GM10266 (cell line): ENCODE results near the gene PLEKHG7.
A peak's percentile ranks its signal among the peaks of the same experiment; 100 is the strongest.
"Not testable (repeated sequence)": the region's sequence is repeated elsewhere in the genome, so short reads cannot be mapped to it uniquely, and the experiment has no call there.

Source experiments
- DNase-seq: peaks from one replicate; pipeline ENCODE4 v3.0.0; 2012; ENCODE audit errors: extremely low spot score
- TF ChIP-seq, protein P1 (sequence below): IDR thresholded peaks from 2 replicates; pipeline ENCODE4 v1.5.1; 2012; ENCODE audit warnings: mild to moderate bottlenecking, low read depth; ENCODE audit not compliant: control insufficient read depth, insufficient read depth; ENCODE audit errors: missing control alignments

Gene PLEKHG7, protein sequence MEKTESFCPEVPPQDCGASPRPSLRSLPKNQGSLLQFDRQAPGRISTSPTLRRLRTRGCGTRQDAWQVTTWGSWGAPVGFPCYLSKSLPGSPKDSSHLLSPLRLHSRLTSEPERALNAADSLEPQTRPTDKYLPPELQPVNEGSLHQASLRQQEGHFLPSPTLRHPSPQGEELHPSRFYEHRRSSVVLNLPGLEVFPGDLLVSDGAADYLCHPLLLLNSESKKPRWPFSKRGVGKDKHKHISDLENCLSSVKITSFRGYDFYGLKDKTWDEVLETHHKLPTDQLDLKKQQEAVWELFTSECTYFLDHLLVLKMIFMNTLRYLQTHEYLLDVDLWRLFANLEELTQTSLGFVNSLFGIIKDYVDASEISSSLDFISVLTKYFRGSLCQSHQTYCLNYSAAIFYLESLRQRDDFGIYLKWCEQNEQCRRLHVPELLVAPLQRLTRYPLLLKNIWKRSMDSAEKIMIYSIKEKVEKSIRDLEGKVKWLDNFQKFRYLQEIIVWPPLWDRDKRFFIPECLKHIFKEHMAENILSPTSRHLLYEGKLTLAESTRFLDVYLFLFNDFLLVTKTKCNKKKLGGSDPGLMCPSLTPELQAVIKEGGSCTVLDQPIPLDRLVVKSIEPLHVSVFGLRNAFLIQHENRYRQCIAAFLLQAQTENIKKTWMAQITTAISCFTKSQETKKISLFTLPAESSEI

DNA sequence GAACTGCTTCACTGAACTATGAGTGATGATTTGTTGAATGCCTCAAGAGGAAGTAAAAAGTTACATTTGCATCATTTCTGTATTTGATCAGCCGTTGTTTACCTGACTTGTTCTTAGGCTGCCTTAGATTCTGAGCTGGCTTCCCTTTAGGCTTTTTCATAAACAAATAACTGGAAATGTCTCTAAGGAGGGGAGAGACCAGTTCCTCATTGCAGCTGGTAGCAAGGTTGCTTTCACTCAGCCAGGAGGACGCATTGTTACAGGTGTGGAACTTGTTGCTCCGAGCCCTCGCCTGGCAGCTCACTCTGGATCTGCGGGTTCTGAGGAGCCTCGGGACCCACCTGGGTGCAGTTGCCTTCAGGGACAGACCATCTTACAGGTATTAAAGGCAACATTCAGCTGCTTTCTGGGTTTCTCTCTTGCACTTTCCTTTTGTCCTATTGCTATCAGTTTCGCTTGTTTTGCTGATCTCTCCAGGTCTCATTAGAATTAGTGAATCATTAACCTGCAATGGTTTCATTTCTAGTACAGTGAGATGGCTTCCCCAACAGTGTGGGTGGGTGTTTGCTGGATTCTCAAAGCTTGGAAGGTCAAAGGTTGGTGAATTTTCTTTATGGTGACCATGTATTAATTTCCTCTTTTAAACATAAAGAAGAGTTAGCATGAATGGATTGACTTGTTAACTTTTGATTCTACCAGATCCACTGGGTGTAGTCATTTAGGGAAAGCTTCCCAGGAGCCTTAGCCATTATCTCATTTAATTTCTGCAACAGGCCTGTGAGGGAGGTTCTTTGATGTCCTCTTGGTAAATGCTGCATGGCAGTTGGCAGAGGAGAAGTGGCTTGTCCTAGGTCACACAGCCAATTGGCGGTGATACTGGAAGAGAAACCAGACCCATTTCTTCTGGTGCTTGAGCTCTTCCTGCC lies at the start of gene PLEKHG7:
PLEKHG7 (plus strand) TSS at position 236 of the 926 bp plus-strand sequence. CDS start 3,643 bp downstream, outside the sequence.
- TF ChIP-seq, protein P1, sequence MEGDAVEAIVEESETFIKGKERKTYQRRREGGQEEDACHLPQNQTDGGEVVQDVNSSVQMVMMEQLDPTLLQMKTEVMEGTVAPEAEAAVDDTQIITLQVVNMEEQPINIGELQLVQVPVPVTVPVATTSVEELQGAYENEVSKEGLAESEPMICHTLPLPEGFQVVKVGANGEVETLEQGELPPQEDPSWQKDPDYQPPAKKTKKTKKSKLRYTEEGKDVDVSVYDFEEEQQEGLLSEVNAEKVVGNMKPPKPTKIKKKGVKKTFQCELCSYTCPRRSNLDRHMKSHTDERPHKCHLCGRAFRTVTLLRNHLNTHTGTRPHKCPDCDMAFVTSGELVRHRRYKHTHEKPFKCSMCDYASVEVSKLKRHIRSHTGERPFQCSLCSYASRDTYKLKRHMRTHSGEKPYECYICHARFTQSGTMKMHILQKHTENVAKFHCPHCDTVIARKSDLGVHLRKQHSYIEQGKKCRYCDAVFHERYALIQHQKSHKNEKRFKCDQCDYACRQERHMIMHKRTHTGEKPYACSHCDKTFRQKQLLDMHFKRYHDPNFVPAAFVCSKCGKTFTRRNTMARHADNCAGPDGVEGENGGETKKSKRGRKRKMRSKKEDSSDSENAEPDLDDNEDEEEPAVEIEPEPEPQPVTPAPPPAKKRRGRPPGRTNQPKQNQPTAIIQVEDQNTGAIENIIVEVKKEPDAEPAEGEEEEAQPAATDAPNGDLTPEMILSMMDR: no peak
- DNase-seq: peak; percentile 67

DNA sequence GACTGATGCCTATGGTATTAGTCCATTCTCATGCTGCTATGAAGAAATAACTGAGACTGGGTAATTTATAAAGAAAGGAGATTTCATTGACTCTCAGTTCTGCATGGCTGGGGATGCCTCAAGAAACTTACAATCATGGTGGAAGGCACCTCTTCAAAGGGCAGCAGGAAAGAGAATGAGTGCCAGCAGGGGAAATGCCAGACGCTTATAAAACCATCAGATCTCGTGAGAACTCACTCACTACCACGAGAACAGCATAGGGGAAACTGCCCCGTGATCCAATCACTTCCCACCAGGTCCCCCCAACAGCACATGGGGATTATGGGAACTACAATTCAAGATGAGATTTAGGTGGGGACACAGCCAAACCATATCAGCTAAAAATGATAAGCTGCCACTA lies 48.5 kb upstream of the PLEKHG7 start:
- DNase-seq: not testable (repeated sequence)

DNA sequence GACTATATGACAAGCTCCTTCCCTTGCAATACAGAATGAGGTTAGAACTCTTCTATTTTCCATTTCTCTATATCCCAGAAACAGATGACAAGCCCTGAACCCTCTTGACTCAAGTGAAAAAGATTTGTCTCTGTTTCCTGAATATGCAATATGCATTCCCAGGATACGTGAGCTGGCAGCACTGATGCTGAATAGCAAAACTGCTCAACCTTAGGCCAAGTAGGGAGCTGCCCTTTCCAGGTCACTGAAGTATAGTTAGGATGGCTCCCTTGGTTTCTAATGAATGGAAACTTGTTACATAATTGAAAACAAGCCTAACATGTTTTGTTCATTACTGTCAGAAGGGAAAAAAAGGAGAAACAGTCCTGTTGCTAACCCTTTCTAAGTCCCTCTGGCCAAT lies 47.9 kb upstream of the PLEKHG7 start:
- DNase-seq: no peak
- TF ChIP-seq, protein P1: no peak

DNA sequence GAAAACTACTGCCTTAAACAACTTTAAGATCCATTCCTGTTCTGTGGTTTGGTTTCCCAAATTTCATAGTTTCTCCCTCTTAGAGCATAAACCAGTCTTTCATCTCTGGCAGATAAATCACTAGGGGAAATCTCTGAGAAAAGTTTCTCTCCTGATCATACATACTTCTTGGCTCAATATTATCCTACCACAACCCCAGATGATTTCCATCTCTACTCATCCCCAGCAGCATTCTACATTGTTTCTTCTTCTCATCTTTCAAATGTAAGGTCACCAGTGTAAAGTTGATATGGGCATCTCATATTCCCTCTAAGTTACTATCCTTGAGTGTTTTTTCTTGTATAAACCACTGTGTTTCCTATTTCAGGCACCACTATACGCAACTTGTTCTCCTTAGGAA lies 45.9 kb upstream of the PLEKHG7 start:
- TF ChIP-seq, protein P1: no peak
- DNase-seq: no peak

DNA sequence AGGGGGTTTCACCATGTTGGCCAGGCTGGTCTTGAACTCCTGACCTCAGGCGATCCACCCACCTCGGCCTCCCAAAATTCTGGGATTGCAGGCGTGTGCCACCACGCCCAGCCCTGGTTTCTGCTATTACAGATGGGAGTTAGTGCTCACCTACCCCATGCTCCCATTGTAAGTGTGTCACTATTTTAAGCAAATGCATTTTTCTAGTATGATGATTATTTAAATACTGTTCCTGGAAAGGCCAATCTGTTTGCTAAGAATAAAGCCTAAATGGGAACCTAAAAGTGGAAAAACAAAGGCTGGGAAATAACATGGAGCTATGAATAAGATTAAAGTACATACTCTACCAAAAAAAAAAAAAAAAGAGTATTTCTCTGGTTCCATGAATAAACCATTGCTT lies 45.0 kb upstream of the PLEKHG7 start:
- no peak for DNase-seq
- TF ChIP-seq, protein P1: no peak

DNA sequence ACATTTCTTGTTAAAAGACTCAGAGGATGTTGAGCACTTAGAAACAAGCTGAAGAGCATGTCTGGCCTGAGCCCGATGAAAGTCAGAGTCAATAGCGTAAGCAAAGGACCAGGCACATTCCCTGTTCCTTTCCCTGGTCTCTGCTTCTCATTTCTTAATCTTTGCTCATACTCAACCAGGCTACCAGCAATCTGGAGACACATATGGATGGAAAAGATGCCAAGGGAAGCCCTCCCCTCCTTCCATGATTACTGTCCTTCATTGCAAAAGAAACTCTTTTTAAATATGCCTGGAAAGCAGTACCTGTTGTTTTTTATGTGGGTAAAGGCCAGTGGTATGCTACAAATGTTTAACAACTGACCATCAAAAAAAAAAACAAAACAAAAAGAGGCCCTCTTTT lies 44.2 kb upstream of the PLEKHG7 start:
- TF ChIP-seq, protein P1: no peak
- no peak for DNase-seq

DNA sequence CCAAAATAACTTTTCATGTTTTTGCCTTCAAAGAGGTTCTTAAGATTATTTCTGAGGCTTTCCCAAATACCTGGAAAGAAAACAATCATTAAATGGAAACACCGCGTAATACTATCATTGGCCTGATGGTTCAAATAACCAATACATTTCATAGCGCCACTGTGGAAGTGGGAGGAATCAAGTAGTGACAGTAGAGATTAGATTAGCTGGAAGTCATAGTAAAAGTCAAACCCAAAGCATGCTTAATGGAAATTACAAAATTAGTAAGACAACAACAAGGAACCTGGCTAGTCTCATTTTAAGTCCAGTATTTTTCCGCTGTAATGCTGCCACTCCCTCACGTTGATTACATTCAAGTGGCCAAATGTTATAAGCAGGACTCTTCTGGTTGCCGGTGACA lies 41.5 kb upstream of the PLEKHG7 start:
- DNase-seq: no peak
- TF ChIP-seq, protein P1: no peak
